Measurements from ENCODE around the gene PRKRIP1.
"Not testable (repeated sequence)": the region's sequence is repeated elsewhere in the genome, so short reads cannot be mapped to it uniquely, and the experiment has no call there.

The PRKRIP1 gene

DNA sequence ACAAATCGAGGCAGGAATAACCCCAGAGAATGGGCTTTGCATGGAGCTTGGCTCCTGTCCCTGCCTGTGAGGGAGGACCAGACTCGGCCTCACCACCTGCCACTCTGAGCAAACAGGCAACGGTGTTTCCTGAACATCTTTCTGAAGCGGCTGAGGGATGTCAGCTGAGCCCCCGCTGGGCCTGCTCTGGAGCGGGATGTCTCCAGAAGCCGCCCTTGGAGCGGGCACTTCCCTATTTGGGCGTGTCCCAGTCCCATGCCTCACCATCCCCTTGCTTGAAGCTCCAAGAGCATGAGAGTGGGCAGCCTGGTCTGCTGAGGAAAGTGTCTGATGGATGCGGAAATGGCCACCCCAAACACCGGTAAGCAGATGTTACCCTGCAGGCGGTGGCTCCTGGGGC is 58.3 kb downstream of the PRKRIP1 start:
- Histone ChIP-seq H3K27ac (ENCODE audit: low read length) (no peak overlapping the region), H3K36me3 (replicated peaks; ENCODE audit: low read depth, low read length) (peaks cover 2% of the 10 kb centered on the region), H3K9ac (ENCODE audit: low read length) (no peak overlapping the region), H3K4me2 (ENCODE audit: low read length) (no peak overlapping the region), H2AFZ (ENCODE audit: low read depth, low read length) (no peak overlapping the region), H3K79me2 (ENCODE audit: low read length) (no peaks in the 10 kb centered on the region), H3K9me3 (ENCODE audit: insufficient read depth, low read length) (no peaks in the 10 kb centered on the region), H3K27me3 (ENCODE audit: low read depth, low read length) (no peaks in the 10 kb centered on the region), H4K20me1 (ENCODE audit: insufficient read depth, low read length) (no peaks in the 10 kb centered on the region), H3K4me3 (ENCODE audit: low read length) (no peak overlapping the region), H3K4me1 (ENCODE audit: low read length) (peaks cover 17% of the 10 kb centered on the region)
- TF ChIP-seq, protein P1, sequence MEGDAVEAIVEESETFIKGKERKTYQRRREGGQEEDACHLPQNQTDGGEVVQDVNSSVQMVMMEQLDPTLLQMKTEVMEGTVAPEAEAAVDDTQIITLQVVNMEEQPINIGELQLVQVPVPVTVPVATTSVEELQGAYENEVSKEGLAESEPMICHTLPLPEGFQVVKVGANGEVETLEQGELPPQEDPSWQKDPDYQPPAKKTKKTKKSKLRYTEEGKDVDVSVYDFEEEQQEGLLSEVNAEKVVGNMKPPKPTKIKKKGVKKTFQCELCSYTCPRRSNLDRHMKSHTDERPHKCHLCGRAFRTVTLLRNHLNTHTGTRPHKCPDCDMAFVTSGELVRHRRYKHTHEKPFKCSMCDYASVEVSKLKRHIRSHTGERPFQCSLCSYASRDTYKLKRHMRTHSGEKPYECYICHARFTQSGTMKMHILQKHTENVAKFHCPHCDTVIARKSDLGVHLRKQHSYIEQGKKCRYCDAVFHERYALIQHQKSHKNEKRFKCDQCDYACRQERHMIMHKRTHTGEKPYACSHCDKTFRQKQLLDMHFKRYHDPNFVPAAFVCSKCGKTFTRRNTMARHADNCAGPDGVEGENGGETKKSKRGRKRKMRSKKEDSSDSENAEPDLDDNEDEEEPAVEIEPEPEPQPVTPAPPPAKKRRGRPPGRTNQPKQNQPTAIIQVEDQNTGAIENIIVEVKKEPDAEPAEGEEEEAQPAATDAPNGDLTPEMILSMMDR (IDR thresholded peaks at IDR 0.05; ENCODE audit: low read depth, low read length): no peak

DNA sequence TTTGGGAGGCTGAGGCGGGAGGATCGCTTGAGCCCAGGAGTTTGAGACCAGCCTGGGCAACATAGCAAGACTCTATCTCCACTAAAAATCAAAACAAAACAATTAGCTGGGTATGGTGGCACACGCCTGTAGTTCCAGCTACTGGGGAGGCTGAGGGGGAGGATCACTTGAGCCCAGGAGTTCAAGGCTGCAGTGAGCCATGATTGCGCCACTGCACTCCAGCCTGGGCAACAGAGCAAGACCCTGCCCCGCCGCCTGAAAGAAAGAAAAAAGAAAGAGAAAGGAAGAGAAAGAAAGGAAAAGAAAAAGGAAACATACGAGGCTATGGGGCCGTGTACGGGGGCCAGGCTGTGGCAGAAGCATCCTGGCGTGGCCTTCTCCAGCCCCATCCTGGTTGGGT is 58.8 kb downstream of the PRKRIP1 start:
- H3K36me3 ChIP-seq (replicated peaks; ENCODE audit: low read depth, low read length); H3K4me2 ChIP-seq (ENCODE audit: low read length); H3K27ac ChIP-seq (ENCODE audit: low read length); H3K9me3 ChIP-seq (ENCODE audit: insufficient read depth, low read length); H3K9ac ChIP-seq (ENCODE audit: low read length); H3K27me3 ChIP-seq (ENCODE audit: low read depth, low read length); H3K79me2 ChIP-seq (ENCODE audit: low read length); H4K20me1 ChIP-seq (ENCODE audit: insufficient read depth, low read length); H2AFZ ChIP-seq (ENCODE audit: low read depth, low read length); H3K4me3 ChIP-seq (ENCODE audit: low read length): not testable (repeated sequence)
- H3K4me1 ChIP-seq (ENCODE audit: low read length): peaks cover 17% of the 10 kb centered on the region

DNA sequence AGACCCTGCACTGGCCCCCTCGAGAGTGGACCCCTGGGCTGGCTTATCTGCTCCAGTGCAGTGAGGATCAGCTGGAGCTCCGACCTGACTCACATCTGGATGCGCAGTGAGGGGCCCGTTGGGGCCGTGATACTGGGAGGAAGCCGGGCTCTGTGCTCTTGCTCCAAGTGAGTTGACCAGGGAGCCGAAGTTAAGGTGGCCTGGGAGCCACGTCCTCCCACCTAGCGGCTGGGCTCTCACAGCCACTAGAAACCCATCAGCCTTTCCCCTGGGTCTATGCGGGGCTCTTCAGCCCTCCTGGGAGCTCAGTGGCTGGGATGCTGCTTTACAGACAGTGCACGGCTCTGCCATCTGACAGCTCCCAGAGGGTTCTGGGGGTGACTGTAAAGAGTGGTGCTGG is 59.4 kb downstream of the PRKRIP1 start:
- no peak overlapping the region for H3K4me2 ChIP-seq (ENCODE audit: low read length)
- H3K27me3 ChIP-seq (ENCODE audit: low read depth, low read length): no peaks in the 10 kb centered on the region
- no peak for TF ChIP-seq EZH2phosphoT487 (IDR thresholded peaks at IDR 0.05; ENCODE audit: low read depth)
- TF ChIP-seq, protein P1 (IDR thresholded peaks at IDR 0.05; ENCODE audit: low read depth, low read length): no peak
- H3K79me2 ChIP-seq (ENCODE audit: low read length): no peaks in the 10 kb centered on the region
- H3K4me1 ChIP-seq (ENCODE audit: low read length): peaks cover 12% of the 10 kb centered on the region
- H3K9ac ChIP-seq (ENCODE audit: low read length): no peak overlapping the region
- H2AFZ ChIP-seq (ENCODE audit: low read depth, low read length): no peak overlapping the region
- no peaks in the 10 kb centered on the region for H3K9me3 ChIP-seq (ENCODE audit: insufficient read depth, low read length)
- H4K20me1 ChIP-seq (ENCODE audit: insufficient read depth, low read length): no peaks in the 10 kb centered on the region
- H3K27ac ChIP-seq (ENCODE audit: low read length): no peak overlapping the region
- H3K36me3 ChIP-seq (replicated peaks; ENCODE audit: low read depth, low read length): peaks cover 4% of the 10 kb centered on the region
- H3K4me3 ChIP-seq (ENCODE audit: low read length): no peak overlapping the region

DNA sequence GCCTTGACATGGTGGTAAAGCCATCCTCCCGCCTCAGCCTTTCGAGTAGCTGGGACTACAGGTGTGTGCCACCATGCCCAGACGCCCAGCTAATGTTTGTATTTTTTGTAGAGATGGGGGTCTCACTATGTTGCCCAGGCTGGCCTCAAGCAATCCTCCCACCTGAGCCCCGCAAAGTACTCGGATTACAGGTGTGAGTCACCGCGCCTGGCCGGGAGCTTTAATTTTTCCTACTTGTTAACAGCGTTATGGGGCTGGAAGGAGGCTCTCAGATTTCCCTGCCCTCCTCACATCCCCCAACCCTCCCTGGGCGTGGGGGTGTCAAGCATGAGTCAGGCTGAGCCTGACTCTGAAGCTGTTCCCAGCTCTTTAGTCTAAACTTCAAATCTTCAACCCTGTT is 60.2 kb downstream of the PRKRIP1 start:
- no peaks in the 10 kb centered on the region for H3K9me3 ChIP-seq (ENCODE audit: insufficient read depth, low read length)
- no peak overlapping the region for H3K27ac ChIP-seq (ENCODE audit: low read length)

More for the DNA sequence above, 60.2 kb downstream of the PRKRIP1 start:
- Histone ChIP-seq H3K27me3 (ENCODE audit: low read depth, low read length) (no peaks in the 10 kb centered on the region), H3K4me3 (ENCODE audit: low read length) (no peak overlapping the region), H2AFZ (ENCODE audit: low read depth, low read length) (no peak overlapping the region), H3K4me1 (ENCODE audit: low read length) (peaks cover 6% of the 10 kb centered on the region), H3K9ac (ENCODE audit: low read length) (no peak overlapping the region), H3K4me2 (ENCODE audit: low read length) (no peak overlapping the region), H4K20me1 (ENCODE audit: insufficient read depth, low read length) (no peaks in the 10 kb centered on the region), H3K79me2 (ENCODE audit: low read length) (no peaks in the 10 kb centered on the region), H3K36me3 (replicated peaks; ENCODE audit: low read depth, low read length) (peaks cover 4% of the 10 kb centered on the region)
- TF ChIP-seq EZH2phosphoT487 (IDR thresholded peaks at IDR 0.05; ENCODE audit: low read depth): no peak
- TF ChIP-seq, protein P1 (IDR thresholded peaks at IDR 0.05; ENCODE audit: low read depth, low read length): no peak
